Measurements from ENCODE around the gene PRKG1.

The PRKG1 gene

GRCh38 chr10:51357170-51357569 is 282.9 kb downstream of the PRKG1 start:
- TF ChIP-seq, protein P1, sequence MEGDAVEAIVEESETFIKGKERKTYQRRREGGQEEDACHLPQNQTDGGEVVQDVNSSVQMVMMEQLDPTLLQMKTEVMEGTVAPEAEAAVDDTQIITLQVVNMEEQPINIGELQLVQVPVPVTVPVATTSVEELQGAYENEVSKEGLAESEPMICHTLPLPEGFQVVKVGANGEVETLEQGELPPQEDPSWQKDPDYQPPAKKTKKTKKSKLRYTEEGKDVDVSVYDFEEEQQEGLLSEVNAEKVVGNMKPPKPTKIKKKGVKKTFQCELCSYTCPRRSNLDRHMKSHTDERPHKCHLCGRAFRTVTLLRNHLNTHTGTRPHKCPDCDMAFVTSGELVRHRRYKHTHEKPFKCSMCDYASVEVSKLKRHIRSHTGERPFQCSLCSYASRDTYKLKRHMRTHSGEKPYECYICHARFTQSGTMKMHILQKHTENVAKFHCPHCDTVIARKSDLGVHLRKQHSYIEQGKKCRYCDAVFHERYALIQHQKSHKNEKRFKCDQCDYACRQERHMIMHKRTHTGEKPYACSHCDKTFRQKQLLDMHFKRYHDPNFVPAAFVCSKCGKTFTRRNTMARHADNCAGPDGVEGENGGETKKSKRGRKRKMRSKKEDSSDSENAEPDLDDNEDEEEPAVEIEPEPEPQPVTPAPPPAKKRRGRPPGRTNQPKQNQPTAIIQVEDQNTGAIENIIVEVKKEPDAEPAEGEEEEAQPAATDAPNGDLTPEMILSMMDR (conservative IDR thresholded peaks at IDR 0.05; ENCODE audit: low read length): no peak
- no peak overlapping the region for H3K4me3 ChIP-seq (ENCODE audit: low read length)
- no peak for DNase-seq (ENCODE audit: low read depth)

DNA sequence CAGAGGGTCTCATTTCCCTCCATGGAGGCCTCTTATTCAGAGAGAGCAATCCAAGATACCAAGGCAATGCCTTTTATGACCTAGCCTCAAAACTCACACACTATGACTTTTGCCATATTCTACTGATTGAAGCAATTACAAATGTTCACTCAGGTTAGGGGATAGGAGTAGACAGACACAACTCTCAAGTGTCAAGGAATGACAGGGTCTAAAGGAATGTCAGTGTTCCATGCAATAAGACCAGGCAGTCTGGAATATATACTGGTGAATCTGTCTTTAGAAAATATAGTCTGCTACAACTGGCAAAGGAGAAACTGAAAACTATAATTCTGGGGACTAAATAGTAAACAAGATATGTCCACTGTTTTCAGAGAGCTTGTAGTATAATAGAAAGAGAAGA is 283.9 kb downstream of the PRKG1 start:
- H3K4me3 ChIP-seq (ENCODE audit: low read length): no peak overlapping the region
- DNase-seq (ENCODE audit: low read depth): no peak
- TF ChIP-seq, protein P1 (conservative IDR thresholded peaks at IDR 0.05; ENCODE audit: low read length): no peak

GRCh38 chr10:51363415-51363814 is 289.1 kb downstream of the PRKG1 start:
- H3K4me3 ChIP-seq (ENCODE audit: low read length): no peak overlapping the region
- TF ChIP-seq, protein P1 (conservative IDR thresholded peaks at IDR 0.05; ENCODE audit: low read length): no peak
- DNase-seq (ENCODE audit: low read depth): no peak

DNA sequence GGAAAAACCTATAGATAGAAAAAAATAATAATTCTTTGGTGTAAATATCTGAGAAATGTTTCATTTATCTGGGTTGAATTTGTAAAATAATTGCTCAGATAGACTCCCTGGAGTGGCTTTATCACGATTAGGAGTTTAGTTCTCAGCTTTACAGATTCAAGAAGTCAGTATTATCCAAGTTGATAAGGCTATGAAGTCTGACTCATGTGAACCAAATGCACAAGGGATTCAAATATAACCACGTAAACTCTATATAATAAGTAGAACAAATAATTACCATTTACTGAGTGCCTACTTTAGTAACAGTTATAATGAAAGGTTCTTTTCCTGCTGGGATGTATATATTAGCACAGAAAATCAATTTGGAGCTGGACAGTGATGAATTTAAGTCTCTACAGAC is 290.4 kb downstream of the PRKG1 start:
- DNase-seq (ENCODE audit: low read depth): no peak
- TF ChIP-seq, protein P1 (conservative IDR thresholded peaks at IDR 0.05; ENCODE audit: low read length): no peak
- no peak overlapping the region for H3K4me3 ChIP-seq (ENCODE audit: low read length)

DNA sequence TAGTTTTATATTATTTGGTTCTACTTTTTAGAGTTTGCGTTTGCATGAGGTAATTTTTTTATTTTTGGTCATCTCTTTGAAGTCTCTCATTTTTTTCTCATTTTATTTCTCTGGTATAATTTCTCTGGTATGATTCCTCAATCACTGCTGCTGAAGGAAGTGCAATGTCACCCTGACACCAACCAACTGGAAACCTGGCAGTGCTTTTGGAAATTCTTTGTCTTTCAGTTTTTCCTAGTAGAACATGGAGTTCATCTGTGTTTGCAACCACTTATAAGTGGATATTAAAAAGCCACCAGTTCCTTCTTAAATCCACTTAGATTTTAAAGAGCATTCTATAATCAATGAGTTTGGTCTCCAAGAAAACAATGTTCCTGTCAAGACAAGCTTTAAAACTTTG is 291.8 kb downstream of the PRKG1 start:
- TF ChIP-seq, protein P1 (conservative IDR thresholded peaks at IDR 0.05; ENCODE audit: low read length): no peak
- DNase-seq (ENCODE audit: low read depth): no peak
- H3K4me3 ChIP-seq (ENCODE audit: low read length): no peak overlapping the region

DNA sequence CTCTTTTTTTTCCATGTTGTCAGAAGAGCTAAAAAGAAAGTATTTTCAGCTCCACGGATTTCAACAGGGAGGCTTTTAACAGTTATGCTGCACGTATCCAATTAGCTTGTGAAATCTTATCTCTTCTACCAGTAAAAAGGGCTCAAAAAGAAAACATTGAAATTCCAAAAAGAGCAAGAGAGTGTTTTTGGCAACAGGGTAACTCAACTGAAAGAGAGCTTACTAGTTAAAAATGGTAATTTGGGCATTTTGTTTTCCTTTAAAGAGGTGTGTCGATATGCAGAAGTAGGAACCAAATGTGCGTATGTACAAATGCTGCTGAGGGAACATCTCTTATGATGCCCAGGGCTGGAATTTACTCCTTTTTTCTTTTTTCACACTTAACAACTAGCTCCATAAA is 292.8 kb downstream of the PRKG1 start:
- TF ChIP-seq, protein P1 (conservative IDR thresholded peaks at IDR 0.05; ENCODE audit: low read length): no peak
- H3K4me3 ChIP-seq (ENCODE audit: low read length): no peak overlapping the region
- DNase-seq (ENCODE audit: low read depth): no peak

DNA sequence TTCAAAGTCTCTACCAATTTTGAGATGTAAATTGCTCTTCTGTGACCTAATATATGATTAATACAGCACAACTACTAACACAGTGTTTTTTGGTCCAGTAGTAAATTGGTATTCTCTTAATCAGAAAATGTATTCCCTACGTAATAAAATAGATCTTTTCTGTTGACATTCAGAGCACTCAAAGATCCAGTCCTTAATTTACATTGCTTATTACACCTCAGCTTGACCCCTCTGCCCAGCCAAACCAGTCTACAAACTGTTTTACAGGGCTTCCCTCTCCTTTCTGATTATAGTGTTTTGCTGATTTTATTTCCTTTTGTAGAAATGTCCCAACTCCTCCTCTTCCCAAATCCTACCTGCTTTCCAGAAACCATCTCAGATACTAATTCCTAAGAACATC is 293.4 kb downstream of the PRKG1 start:
- TF ChIP-seq, protein P1 (conservative IDR thresholded peaks at IDR 0.05; ENCODE audit: low read length): no peak
- DNase-seq (ENCODE audit: low read depth): no peak
- H3K4me3 ChIP-seq (ENCODE audit: low read length): no peak overlapping the region

Measured in AG10803 (cell line).